ENCODE measurements around the gene MMP25.
A peak's percentile ranks its signal among the peaks of the same experiment; 100 is the strongest.

Gene MMP25, protein sequence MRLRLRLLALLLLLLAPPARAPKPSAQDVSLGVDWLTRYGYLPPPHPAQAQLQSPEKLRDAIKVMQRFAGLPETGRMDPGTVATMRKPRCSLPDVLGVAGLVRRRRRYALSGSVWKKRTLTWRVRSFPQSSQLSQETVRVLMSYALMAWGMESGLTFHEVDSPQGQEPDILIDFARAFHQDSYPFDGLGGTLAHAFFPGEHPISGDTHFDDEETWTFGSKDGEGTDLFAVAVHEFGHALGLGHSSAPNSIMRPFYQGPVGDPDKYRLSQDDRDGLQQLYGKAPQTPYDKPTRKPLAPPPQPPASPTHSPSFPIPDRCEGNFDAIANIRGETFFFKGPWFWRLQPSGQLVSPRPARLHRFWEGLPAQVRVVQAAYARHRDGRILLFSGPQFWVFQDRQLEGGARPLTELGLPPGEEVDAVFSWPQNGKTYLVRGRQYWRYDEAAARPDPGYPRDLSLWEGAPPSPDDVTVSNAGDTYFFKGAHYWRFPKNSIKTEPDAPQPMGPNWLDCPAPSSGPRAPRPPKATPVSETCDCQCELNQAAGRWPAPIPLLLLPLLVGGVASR

DNA sequence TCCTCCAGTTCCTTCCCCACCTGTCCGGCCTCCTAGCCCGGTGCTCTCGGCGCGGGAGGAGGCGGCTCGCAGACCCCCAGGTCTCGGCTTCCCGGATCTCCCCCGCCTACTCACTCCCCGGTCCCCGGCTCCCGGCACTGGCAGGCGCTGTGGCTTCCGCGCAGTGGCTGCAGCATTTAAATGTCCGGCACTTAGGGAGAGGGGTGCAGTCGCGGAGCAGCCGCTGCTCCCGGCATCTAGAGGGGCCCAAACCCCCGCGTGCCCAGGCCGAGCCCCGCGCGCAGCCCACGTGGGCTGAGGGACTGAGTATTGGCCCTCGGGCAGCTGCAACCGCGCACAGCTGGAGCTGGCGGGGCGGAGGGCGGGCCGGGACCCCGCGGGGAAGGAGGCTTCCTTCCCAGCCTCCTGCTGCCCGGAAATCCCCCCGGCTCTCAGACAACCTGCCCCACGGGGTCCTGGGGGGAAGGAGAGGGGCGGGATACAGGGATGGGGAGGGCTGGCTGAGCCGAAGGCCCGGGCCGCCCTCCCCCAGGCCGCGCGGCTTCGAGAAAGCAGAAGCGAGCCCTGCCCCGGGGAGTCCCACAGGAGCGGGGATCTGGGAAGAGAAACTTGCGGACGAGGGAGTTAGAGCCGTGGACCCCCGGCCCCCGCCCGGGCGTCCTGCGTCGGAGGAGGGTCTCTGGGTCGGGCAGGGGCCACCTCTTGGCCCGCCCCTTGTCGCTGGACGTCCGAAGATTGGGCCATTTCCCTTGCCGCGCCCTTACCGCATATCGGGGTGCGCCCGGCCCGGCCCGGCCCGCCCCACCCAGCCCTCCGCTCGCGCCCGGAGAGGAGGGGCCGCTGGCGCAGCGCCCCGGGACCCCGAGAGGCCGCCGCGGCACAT is at the start of gene MMP25:
Gene MMP25, plus strand, starts transcription at position 804 of the 883 bp plus-strand sequence. CDS start 357 bp downstream, outside the sequence.
- DNase-seq: peak; percentile 85

DNA sequence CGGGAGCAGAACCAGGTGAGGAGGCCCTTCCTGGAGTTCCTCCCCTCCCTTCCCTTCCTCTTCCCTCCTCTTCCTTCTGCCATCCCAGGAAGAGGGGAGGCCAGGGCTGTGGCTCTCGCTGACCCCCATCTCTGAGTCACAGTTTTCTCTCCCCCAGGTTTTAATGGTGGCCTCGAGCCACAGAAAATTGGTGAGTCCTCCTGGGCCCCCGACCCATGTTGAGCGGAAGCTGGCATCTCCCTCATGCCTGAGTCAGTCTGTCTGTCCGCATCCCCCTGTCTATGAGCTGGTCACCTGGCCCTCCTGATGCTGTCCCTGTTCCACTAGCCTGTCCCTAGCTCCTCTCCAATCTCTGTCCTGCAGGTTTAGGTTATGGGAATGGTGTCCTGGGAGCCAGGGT is 46.4 kb upstream of the MMP25 start:
- no peak for DNase-seq

DNA sequence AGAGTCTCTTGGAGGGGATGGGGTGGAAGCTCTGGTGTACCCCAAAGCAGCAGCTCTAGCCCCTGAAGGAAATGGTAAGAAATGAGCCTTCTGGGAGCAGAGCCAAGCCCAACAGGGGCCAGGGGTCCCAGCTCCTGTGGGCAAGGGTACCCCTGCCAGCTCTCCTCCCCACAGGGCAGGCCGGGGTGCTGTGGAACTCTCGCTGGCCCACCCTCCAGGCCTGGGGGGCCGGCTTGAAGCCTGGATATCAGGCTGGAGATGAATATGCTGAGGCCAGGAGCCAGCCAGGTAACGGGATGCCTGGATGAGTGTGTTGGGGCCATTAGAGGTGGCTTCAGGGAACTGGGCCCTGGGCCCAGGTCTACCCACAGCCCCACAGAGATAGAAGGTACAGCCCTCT is 45.8 kb upstream of the MMP25 start:
- no peak for DNase-seq

DNA sequence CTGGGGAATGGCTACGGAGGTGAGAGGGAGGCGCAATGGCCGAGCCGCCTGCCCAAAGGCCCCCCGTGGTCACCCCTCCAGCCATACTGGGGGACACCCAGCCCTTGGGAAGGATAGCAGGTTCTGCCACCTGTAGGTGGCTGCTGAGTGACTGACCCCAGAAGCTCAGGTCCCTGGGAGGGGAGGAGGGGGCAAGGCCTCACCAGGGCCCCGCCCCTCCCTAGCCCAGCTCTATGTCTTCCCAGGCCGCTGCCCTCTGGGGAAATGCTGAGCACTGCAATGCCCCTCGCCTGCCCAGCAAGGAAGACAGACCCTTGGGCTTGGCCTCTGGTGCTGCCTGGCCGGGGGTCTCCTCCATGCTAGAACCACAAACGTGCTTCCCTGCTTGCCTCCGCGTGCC is 45.0 kb upstream of the MMP25 start:
- no peak for DNase-seq

DNA sequence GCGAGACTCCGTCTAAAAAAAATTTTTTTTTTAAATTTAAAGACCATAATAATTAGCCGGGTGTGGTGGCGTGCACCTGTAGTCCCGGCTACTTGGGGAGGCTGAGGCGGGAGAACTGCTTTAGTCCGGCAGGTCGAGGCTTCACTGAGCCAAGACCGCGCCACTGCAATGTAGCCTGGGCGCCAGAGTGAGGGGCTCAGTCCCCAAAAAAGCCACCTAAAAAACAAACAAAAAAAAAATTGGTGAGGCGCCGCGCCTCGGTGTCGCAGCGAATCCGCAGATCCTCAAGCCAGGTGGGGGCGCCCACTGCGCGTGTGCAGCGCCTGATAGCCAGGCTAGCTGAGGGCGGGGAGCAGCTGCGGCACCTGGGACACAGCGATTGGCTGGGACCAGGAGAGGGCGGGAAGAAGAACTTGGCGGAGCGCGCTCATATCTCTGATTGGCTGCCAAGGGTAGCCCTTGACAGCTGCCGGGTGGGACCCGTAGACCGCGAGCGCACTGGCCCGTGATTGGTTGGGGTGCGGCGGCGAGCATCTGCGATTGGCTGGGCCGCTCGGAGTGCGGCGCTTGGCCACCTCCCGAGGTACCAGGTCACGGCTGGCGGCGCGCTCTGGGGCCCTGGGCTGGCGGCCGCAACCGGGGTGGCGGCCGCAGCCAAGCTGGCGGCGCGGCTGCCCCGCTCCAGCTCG is 42.6 kb upstream of the MMP25 start:
- peak; percentile 98 for DNase-seq

DNA sequence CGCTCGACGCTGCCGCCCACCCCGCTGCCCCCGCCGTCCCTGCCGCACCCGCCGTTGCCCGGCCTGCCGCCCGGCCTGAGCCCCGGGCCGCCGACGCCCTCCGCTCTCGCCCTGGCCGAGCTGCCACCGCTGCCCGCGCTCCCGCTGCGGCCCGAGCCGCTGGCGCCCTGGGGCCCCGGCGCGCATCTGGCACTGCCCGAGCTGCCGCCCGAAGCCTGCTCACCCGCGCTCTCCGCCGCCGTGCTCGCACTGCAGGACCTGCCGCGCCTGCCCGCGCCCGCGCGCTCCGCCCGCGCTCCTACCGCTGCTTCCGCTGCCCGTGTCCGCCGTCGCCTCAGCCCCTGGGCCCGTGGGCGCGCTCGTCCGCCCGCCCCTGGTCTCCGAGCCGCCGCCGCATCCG is 42.0 kb upstream of the MMP25 start:
- peak; percentile 39 for DNase-seq

DNA sequence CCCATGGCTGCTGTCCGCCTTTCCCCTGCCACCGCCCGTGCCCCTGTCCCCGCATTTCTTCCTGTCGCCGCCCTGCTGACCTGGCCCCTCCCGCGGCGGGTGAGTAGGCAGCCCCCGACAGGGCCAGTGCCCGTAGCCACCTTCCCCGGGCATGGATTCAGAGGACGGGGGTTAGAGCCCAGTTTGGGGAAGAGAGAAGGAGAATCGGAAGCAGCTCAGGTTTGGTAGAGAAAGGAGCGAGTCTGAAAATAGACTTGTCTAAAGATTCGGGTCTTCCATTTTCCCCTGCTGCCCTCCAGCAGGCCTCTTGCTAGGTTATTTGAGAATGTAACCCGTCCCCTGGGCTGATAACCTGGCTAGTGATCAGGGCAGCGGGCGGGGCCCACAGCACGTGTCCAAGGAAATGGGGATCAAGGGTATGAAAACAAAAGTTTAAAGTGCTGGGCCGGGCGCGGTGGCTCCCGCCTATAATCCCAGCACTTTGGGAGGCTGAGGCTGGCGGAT is 41.5 kb upstream of the MMP25 start:
- DNase-seq: peak; percentile 15

DNA sequence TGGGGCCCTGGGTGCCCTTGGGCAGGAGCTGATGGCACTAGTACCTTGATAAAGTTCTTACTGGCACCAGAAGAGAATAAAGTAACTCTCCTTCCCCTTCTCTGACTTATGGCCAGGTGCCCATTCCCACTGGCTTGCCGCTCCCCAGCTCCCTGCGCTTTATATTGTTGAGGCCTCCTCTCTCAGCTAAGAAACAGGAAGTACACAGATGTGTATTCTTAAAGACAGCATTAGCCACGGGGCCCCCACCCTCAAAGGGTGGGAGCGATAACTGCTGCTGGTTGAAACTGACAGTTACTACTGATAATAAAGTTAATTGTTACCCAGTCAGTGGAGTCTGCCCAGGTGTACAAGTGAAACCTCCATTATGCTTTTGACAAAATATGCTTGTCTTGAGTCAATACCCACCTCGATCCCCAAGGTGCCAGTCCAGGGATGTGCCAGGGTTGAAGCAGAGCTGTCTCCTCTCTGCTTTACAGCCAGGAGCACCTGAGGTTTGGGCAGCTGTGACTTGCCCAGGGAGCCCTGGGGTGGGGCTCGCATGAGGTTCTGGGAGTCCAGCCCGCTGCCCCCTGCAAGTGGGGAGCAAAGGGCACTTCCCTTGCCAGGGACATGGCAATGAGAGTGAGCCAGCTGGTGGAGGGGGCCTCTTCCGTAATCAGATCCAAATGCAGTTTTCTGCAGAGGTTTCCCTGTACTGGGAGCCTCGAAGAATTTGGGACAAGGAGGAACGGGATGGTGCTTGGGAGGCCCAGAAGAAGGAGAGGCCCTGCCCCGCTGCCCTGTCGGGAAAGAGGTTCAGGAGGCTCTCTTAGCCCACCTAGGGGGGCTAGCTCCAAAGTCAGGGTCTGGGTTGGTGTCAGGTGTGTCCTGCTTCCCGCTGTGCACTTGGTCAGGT is 39.1 kb upstream of the MMP25 start:
- peak; percentile 10 for DNase-seq

DNA sequence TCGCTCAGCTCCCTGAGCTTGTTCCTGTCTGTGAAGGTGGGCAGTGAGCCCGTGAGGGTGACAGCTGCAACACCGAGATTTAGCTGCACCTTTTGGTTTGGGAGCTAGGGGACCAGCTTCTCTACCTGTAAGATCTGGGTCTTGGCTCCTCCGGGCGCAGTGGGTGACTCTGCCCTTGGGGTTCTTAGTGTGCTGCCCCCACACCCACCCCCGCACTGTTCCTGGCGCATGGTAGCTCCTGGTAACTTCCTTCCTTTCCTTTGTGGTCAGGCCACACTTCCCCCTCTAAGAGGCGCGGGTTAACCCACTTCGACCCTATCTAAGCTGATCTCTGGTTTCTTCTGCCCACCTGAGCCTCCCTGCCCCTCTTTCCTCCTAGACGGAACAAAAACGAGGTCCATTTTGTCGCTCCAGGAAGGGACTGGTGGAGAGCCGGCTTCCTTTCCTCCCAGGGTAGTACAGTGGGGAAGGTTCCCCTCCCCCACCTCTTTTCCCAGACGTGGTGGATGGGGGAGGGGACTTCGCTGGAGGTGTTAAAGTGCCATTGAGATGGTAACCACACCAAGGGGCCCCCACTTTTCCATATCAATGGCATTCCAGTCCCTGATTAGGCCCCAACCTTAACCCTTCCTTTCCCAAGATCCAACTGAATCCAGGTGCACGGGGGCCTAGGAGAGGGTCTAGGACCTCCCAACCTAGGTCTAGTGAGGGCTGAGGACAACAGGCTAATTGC is 38.2 kb upstream of the MMP25 start:
- peak; percentile 20 for DNase-seq

DNA sequence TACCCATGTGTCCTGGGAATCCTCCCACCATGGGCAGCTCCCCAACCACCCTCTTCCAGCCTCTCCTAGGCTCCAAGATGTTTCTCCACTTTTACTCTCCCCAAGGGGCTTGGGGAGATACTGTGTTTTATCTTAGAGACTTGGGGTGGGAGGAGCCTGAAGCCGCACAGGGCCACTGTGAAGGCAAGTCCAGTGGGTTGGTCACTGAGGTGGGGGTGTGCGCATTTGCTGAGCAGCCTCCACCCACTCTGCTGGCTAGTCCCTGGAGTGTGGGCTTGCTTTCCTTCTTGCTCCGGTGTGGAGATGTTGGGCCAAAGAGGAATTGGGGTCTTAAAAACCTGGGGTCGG is 37.7 kb upstream of the MMP25 start:
- DNase-seq: no peak

DNA sequence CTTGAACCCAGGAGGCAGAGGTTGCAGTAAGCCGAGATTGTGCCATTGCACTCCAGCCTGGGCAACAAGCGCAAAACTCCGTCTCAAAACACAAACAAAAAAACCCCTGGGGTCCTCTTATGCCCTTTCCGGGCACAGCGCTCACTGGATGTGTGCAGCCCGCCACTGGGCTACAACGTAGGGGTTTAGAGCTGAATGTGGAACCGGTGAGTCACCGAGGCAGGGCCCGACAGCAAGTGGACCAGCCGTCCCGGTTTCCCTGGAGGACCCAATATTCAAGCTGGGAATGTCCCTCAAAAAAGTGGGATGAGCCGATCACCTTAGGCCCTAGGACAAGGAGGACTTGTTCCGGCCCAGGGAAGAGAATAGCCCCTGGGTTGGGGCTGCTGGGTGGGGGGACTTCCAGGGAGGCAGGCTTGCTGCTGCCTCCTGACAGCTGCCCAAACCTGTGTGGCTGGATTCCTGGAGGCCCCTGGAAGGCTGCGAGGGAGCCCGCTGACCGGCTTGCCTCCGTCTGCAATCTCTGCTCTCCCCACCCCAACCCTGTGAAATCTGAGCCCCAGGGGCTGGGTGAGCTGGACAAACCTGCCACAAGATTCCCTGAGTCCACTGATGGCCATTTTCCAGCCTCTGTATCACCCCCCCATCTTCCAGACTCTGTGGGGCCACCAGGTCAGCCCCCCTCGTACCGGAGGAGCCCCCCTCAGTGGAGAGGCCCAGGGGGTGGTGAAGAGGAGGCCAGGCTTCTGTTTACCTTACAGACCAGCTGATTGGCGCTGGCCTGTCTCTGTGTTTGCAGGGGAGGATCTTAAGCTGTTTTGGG is 36.6 kb upstream of the MMP25 start:
- DNase-seq: no peak

DNA sequence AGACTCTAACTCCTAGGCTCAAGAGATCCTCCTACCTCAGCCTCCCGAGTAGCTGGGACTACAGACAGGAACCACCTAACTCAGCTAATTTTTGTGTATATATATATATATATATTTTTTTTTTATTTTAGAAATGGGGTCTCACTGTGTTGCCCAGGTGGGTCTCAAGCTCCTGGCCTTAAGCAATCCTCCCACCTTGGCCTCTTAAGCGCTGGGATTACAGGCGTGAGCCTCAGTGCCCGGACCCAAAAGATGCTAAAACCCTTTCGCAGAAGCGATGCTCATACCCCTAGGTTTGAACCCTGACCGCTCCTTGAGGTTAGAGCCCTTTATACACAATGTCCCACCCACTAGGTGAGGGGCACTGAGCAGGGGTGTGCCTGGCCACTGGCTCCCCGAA is 35.9 kb upstream of the MMP25 start:
- DNase-seq: no peak

DNA sequence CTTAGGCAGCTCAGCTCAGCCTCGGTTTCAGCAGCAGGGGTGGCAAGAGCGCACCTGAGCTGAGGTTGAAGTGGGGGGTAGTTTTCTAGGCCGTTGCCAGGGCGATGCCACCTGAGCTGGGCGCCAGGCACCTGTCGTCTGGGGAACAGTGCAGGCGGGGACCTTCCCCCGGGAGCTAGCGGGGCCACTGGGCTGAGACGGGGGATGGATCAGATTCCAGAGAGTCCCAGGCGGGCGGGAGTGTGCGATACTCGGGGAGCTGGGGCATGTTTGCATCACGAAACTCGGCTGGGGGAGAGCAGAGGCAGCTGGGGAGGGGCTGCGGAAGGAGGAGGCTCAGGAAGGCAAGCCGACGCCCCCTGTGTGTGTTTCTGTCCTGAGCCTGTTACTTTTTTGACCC is 34.1 kb upstream of the MMP25 start:
- no peak for DNase-seq

DNA sequence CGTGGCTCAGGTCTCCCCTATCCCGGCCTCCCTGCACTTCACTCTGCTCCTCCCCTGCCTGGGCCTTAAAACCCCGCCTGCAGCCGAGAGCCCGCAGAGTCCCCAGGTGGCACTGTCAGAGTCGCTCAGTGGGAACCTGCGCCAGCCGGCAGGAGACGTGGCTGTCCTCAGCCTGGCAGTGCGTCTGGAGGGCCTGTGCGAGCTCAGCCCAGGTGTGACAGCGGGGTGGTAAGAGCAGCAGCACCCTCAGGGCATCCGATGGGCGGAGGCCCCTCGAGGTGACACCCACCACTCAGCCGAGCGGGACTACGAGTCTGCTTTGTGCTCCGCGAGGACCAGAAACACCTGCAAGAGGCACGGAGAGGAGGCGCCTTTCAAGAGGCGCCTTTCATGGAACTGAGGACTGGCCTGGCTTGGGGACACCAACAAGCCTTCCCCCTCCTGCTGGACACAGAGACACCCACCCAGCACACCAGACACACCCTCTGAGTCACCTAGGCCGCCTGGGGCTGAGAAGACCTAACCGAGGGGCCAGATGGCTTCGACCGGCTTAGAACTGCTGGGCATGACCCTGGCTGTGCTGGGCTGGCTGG is 33.4 kb upstream of the MMP25 start, which contains the start of gene CLDN9:
Gene CLDN9, plus strand, starts transcription at position 96 of the 593 bp plus-strand sequence. Its CDS starts 440 bp downstream, at position 536.
- DNase-seq: no peak

DNA sequence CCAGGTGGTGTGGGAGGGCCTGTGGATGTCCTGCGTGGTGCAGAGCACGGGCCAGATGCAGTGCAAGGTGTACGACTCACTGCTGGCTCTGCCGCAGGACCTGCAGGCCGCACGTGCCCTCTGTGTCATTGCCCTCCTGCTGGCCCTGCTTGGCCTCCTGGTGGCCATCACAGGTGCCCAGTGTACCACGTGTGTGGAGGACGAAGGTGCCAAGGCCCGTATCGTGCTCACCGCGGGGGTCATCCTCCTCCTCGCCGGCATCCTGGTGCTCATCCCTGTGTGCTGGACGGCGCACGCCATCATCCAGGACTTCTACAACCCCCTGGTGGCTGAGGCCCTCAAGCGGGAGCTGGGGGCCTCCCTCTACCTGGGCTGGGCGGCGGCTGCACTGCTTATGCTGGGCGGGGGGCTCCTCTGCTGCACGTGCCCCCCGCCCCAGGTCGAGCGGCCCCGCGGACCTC is 32.8 kb upstream of the MMP25 start:
- no peak for DNase-seq

DNA sequence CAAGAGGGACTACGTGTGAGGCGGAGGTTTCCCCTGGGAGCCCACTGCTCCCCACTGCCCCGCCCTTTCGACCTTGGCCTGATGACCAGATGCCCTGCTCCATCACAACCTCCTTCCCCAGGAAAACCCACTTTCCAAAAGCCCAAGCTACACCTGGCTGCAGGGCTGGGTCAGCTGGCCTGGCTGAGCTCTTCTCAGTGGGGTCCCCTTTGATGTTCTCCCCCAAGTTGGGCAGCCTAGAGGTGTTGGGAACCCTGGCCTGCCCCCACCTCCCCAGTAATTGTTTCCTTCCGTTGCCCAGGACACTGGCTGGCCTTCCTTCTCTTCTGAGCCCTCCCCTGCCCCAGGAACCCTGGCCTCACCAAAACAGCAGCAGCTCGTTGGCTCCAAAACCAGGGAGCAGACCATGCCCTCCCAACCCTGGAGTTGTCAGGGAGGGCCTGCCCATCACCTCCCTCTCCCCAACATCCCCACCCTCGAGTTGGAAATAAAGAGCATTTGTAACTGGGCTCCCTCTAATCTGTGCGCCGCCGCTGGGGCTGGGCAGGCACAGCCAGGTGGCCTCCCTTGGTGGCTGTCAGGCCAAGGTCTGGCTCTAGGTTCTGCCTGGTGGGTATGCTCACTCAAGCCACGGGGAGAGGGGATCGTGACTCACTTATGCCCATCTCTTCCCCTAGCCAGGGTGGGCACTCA is 32.2 kb upstream of the MMP25 start:
- no peak for DNase-seq

DNA sequence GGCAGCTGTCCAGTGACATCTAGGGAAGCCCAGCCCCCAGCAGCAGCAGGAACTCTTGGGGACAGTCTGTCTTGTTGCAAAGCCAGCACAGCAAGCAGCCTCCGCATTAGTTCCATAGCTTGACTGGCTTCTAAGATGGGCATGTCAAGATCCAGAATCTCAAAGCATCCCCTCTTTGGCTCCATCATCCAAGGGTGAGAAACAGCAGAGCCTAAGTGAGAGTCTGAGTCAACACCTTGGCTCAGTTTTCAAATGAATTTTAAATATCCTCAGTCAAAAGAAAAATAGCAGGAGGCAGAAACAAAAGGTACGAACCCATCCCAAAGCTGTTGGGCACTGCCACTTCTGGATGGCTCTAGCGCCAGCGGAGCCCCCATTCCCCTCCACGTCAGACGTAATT is 31.4 kb upstream of the MMP25 start:
- DNase-seq: no peak

DNA sequence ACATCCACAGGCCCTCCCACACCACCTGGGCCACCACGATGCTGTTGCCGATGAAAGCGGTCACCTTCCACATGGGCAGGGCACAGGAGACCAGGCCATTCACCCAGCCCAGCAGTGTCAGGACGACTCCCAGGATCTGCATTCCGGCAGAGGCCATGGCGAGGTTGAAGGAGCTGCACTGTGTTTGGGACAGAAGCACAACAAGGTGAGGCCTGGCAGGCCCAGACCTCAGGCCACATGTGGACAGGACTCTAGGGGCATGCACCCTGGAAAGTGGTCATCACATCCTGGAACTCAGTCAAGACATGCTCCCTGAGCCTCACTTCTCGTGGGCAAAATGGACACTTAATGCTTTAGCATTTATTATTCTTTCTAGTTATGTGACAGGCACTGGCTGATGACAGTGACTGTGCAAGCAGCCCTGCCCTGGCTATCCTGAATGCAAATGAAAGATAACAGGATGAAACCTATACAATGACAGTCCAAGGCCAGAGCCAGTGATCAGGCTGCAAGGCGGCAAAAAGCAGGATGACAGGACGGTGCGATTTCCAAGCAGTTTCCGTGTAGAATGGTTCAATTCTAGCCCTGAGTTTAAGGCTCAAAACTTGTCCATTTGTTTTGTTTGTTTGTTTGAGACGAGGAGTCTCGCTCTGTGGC is 30.4 kb upstream of the MMP25 start:
- no peak for DNase-seq
